HUDEP-2 (cell line): ENCODE results near the gene CFHR3.
"Not testable (repeated sequence)": the region's sequence is repeated elsewhere in the genome, so short reads cannot be mapped to it uniquely, and the experiment has no call there.

ENCODE experiments used
- DNase-seq, 76 experiments: peaks; one replicate each; lab custom pipeline; 2025; ENCODE audit not compliant: unreplicated experiment in 76 of 76; lab: John Stamatoyannopoulos, UW

Gene CFHR3

DNA sequence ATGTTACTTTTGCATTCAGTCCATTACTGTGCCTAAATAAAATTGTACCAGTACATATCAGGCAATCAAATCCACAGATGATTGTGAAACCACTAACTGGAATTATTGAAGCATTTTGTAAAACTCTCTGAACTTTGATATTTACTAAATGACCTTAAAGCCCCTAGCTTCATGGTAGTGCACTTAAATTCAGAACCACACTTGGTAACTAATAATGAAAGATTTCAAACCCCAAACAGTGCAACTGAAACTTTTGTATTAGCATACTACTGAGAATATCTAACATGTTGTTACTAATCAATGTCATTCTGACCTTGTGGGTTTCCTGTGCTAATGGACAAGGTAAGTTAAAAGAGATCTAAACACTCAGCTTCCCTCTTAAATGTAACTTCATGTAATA is at the start of gene CFHR3:
CFHR3 (plus strand) TSS at position 238 of the 400 bp plus-strand sequence; CDS start at position 285, 47 bp downstream.
- DNase-seq, result no peak

DNA sequence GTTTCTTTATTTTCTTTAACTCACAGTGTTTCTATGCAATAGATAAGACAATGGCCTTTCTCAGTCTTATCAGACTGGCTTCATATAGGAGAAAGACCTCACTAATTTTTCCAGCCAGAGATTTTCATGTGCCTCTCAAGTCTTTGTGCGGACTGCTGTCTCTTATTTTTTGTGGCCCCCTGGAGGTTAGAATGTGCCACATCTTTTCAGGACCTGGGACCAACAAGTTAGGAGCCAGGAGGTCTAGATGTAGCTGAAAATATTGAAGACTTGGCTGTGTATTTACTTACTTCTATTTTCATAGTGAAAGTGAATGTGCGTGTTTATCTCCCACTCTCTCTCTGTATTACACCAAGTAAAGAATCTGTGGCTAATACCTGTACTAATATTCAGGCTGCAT is 42.1 kb upstream of the CFHR3 start:
- DNase-seq, result peak in 1 of 76 experiments; percentile 13

GRCh38 chr1:196733091-196733970 is 41.3 kb upstream of the CFHR3 start:
- no peak for DNase-seq

- no peak for DNase-seq
Measured at GRCh38 chr1:196734006-196734405, 40.6 kb upstream of the CFHR3 start.

- no peak for DNase-seq
Measured at GRCh38 chr1:196734460-196734859, 40.2 kb upstream of the CFHR3 start.

- DNase-seq, result no peak
Measured at GRCh38 chr1:196738730-196739129, 35.9 kb upstream of the CFHR3 start.

GRCh38 chr1:196743244-196743643 is 31.4 kb upstream of the CFHR3 start:
- DNase-seq, result peak in 9 of 76 experiments; percentile 1 to 43 (median 8)

DNA sequence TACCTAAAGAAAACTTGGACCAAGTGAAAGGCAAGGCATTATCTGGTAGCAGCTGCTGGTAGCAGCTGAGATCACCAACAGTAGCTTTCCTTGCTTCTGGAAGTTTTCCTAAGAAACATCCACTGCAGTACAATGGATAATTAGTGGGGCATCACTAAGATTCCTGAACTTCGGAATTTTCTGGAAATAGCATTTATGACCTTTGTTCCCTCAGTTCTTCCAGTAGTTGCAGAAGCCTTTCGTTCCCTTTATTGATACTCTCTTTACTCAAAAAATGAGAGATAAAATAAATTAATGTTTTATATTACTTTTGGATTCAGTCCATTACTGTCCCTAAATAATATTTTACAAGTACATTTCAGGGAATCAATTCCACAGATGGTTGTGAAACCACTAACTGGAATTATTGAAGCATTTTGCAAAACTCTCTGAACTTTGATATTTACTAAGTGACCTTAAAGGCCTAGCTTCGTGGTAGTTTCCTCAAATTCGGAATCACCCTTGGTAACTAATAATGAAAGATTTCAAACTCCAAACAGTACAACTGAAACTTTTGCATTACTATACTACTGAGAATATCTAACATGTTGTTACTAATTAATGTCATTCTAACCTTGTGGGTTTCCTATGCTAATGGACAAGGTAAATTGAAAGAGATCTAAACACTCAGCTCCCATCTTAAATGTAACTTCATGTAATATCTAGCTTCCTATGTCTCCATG is 9.5 kb upstream of the CFHR3 start:
- not testable (repeated sequence) for DNase-seq

- not testable (repeated sequence) for DNase-seq
Measured at GRCh38 chr1:196769823-196770222, 4.8 kb upstream of the CFHR3 start.

DNA sequence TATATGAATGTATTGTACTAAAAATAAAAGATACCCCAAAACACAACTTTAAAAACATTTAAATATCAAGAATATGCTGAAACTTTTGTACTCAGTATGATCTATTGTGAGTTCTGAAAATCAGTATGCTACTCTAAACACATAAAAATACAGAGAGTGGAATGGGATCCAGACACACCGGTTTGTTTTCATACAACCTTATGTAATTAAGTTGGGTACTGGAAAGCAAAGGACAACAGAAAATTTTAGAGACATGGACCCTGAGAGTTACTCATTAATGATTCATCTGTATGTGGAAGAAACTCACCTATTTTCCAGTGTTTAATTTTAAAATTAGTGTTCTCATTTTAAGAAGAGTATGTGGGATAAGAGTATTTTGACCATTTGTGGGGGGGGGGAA is 927 bp upstream of the CFHR3 start:
- no peak for DNase-seq

DNA sequence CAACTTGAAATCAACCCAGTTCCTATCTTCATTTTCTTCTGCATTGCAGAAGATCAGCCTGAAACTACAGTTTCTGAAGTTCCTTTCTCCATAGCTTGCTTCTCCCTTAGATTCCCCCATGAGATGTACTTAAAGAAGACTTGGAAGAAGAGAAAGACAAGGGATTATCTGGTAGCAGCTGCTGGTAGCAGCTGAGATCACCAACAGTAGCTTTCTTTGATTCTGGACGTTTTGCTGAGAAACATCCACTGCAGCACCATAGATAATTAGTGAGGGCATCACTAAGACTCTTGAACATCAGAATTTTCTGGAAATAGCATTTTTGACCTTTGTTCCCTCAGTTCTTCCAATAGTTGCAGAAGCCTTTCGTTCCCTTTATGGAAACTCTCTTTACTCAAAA is 465 bp upstream of the CFHR3 start:
- no peak for DNase-seq

DNA sequence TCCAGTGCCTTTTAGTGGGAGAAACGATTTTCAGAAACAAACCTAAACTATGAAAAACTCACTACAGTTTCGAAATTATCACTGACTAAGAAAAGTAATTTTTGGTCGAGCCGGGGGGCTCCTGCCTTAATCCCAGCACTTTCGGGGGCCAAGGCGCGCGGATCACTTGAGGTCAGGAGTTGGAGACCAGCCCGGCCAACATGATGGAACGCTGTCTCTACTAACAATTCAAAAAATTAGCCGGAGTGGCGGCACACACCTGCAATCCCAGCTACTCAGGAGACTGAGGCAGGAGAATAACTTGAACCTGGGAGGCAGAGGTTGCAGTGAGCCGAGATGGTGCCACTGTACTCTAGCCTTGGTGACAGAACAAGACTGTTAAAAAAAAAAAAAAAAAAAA is 3.0 kb downstream of the CFHR3 start:
- no peak for DNase-seq

- no peak for DNase-seq
Measured at GRCh38 chr1:196779093-196779492, 4.5 kb downstream of the CFHR3 start.

- DNase-seq, result not testable (repeated sequence)
Measured at GRCh38 chr1:196791252-196791651, 16.6 kb downstream of the CFHR3 start.

DNA sequence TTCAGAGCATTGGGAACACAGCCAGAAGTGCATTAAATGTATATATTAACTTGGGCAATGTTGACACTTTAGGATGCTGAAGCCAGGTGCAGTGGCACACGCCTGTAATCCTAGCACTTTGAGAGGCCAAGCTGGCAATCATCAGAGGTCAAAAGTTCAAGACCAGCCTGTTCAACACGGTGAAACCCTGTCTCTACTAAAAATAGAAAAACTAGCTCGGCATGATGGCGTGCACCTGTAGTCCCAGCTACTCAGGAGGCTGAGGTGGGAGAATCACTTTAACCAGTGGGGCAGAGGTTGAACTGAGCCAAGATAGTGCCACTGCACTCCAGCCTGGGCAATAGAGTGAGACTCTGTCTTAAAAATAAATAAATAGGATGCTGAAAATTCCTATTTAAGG is 19.5 kb downstream of the CFHR3 start:
- not testable (repeated sequence) for DNase-seq

DNA sequence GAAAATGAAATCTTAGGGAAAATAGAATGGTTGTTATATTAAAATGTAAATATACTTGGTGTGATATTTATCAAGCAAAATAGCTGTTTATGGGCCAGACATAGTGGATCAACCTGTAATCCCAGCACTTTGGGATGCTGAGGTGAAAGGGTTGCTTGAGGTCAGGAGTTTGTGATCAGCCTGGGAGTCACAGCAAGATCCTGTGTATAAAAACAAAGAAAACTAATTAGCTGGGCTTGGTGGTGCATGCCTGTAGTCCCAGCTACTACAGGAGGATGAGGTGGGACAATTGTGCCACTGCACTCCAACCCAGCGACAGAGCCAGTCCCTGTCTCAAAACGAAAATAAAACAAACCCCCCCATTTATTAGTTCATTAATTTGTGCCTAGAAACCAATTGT is 23.3 kb downstream of the CFHR3 start:
- no peak for DNase-seq

DNA sequence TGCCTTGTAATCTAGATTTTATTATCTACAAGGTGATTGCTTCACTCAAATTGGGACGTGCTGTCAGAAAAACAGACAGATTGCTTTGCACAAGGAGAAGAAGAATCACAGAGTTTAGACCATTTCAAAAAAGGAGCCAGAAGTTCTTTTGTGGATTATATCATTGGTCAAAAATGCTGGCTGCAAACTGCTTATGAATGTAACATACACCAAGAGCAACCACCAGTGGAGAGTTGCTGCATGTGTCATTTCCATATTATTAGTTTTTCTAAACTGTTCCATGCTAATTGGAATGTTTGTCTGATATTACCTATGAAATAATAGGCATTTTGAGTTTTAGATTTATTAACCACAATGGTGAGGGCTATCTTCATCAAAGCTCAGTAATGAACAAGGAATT is 27.3 kb downstream of the CFHR3 start:
- DNase-seq, result not testable (repeated sequence)

GRCh38 chr1:196808529-196809235 is 34.0 kb downstream of the CFHR3 start:
- no peak for DNase-seq

DNA sequence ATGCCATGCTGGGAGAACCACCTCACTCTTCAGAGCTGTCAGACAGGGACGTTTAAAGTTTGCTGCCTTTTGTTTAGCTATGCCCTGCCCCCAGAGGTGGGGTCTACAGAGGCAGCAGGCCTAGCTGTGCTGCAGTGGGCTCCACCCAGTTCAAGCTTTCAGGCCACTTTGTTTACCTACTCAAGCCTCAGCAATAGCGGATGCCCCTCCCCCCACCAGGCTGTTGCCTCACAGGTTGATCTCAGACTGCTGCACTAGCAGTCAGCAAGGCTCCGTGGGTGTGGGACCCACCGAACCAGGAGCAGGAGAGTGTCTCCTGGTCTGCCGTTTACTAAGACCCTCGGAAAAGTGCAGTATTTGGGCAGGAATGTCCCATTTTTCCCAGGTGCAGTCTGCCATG is 42.8 kb downstream of the CFHR3 start:
- not testable (repeated sequence) for DNase-seq

DNA sequence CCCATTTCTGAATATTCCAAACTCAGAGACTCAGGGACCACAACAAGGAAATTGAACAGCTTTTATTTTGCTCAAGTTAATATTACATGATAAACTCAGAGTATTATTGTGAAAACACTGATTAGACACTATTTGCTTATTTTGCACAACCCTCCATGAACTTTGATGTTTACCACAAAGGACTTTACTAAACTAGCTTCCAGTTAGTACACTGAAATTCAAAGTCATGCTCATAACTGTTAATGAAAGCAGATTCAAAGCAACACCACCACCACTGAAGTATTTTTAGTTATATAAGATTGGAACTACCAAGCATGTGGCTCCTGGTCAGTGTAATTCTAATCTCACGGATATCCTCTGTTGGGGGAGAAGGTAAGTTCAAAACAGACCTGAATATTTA is 44.9 kb downstream of the CFHR3 start, which contains the start of gene CFHR1:
CFHR1 (plus strand) TSS at position 201 of the 400 bp plus-strand sequence; CDS start at position 315, 114 bp downstream.
- not testable (repeated sequence) for DNase-seq

DNA sequence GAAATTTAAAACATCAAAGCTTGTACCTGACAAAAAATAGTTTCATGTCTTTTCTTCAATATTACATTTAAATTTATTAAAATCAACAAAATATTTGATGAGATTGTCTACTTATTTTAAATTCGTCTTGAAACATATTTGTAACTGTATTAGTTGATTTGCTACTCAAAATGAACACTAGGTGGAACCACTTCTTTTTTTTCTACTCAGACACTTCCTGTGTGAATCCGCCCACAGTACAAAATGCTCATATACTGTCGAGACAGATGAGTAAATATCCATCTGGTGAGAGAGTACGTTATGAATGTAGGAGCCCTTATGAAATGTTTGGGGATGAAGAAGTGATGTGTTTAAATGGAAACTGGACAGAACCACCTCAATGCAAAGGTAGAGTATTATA is 53.2 kb downstream of the CFHR3 start:
- DNase-seq, result peak in 1 of 76 experiments; percentile 4
